ENCODE measurements around the gene SRMS. TPM values are rescaled to one million over a fixed set of nuclear protein-coding genes. Genes with fewer than 3 reads are reported as not detected.

Gene SRMS
- total RNA-seq, 1 donor from 2014 or later: not detected

- Mint-ChIP-seq H3K36me3 (ENCODE audit: low read depth) (no peaks in the 10 kb centered on the region), H3K9me3 (peaks cover 5% of the 10 kb centered on the region), H3K27me3 (ENCODE audit: insufficient read depth) (peaks cover 8% of the 10 kb centered on the region), H3K27ac (no peak overlapping the region), H3K4me1 (ENCODE audit: low read depth) (no peaks in the 10 kb centered on the region), H3K4me3 (no peak overlapping the region)
- DNase-seq (ENCODE audit: low spot score): no peak
- intact Hi-C loops (cut with micrococcal nuclease): no loop called here
These were observed 56.5 kb downstream of the SRMS start for GRCh38 chr20:63491078-63491477.

Other genes with a start within 250 kb of the SRMS start
- not detected in 2 replicates for gene CHRNA4, start 186.4 kb downstream of the SRMS start, total RNA-seq
- gene KCNQ2, start 75.1 kb downstream of the SRMS start, total RNA-seq: not detected in 2 replicates
- gene EEF1A2, start 48.7 kb downstream of the SRMS start, total RNA-seq: 0.80 and 1.1 TPM in 2 replicates
- gene PPDPF, start 27.0 kb downstream of the SRMS start, total RNA-seq: 117 and 122 TPM in 2 replicates
- gene PTK6, start 10.4 kb downstream of the SRMS start, total RNA-seq: 0.16 and 0.29 TPM in 2 replicates
- 0.15 and 0.26 TPM in 2 replicates for gene FNDC11, start 6.4 kb upstream of the SRMS start, total RNA-seq
- 17.9 and 18.9 TPM in 2 replicates for gene HELZ2, start 26.5 kb upstream of the SRMS start, total RNA-seq
- gene GMEB2, start 79.4 kb upstream of the SRMS start, total RNA-seq: 13.4 and 13.7 TPM in 2 replicates
- gene STMN3, start 105.7 kb upstream of the SRMS start, total RNA-seq: 5.3 and 5.5 TPM in 2 replicates
- 54.4 and 55.5 TPM in 2 replicates for gene RTEL1, start 110.6 kb upstream of the SRMS start, total RNA-seq
- gene TNFRSF6B, start 148.9 kb upstream of the SRMS start, total RNA-seq: not detected in 2 replicates
- gene ARFRP1, start 160.2 kb upstream of the SRMS start, total RNA-seq: 71.8 and 73.5 TPM in 2 replicates
- 34.5 and 36.7 TPM in 2 replicates for gene ZGPAT, start 160.3 kb upstream of the SRMS start, total RNA-seq
- 12.1 TPM in 2 replicates for gene LIME1, start 188.9 kb upstream of the SRMS start, total RNA-seq
- gene SLC2A4RG, start 192.0 kb upstream of the SRMS start, total RNA-seq: 34.7 and 38.3 TPM in 2 replicates

Data from activated T-helper 1 cell treated with anti-CD3 and anti-CD28 coated beads, Interleukin-12 subunit alpha, Interleukin-12 subunit beta, Interleukin-2, Interleukin-4 antibody, amounts not matched to agents 30 ng/mL and 10 ng/mL and 1 ng/mL, durations not matched to agents 14 hours and 24 hours and 36 hours (primary cell).